ENCODE data around the gene IL1RAPL1.

DNA sequence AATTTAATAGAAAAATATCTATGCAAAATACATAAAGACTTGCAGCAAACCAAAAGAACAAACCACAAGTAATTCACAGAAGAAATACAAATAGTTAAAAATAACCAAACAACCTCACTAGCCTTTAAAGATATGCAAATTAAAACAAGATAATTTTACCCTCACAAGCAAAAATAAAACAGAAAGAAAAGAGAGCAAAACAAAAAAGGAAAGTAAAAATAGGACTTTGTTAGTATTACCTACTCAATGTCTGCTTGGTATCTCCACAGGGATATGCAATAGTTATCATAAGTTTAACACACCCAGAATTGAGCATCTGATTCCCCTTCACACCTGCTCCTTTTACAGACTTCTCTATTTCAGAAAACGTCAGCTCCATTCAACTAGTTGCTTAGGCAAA, 890.6 kb downstream of the IL1RAPL1 start:
- TF ChIP-seq POLR2A (IDR thresholded peaks at IDR 0.05): no peak
- TF ChIP-seq, protein P1, sequence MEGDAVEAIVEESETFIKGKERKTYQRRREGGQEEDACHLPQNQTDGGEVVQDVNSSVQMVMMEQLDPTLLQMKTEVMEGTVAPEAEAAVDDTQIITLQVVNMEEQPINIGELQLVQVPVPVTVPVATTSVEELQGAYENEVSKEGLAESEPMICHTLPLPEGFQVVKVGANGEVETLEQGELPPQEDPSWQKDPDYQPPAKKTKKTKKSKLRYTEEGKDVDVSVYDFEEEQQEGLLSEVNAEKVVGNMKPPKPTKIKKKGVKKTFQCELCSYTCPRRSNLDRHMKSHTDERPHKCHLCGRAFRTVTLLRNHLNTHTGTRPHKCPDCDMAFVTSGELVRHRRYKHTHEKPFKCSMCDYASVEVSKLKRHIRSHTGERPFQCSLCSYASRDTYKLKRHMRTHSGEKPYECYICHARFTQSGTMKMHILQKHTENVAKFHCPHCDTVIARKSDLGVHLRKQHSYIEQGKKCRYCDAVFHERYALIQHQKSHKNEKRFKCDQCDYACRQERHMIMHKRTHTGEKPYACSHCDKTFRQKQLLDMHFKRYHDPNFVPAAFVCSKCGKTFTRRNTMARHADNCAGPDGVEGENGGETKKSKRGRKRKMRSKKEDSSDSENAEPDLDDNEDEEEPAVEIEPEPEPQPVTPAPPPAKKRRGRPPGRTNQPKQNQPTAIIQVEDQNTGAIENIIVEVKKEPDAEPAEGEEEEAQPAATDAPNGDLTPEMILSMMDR (IDR thresholded peaks at IDR 0.05 in 4 of 5, conservative IDR thresholded peaks at IDR 0.05 in 1 of 5): no peak

Data from gastrocnemius medialis (tissue), 4 donors.